GM12864 (cell line): Measurements from ENCODE around the gene PRRC2B.
"Not testable (repeated sequence)": the region's sequence is repeated elsewhere in the genome, so short reads cannot be mapped to it uniquely, and the experiment has no call there.

Source experiments
- DNase-seq: peaks from one replicate; pipeline ENCODE4 v3.0.0-alpha.2; 2011; ENCODE audit warnings: low read depth
- H3K4me3 ChIP-seq: 2 replicates; pipeline ENCODE4 v1.5.1; 2011; ENCODE audit warnings: mild to moderate bottlenecking, low read depth, low read length, control low read depth
- CTCF ChIP-seq: IDR thresholded peaks from 2 replicates; pipeline ENCODE4 v1.5.1; 2011; ENCODE audit warnings: low read depth, mild to moderate bottlenecking, moderate library complexity, low read length, control low read depth, inconsistent platforms; ENCODE audit errors: missing control alignments

The PRRC2B gene

GRCh38 chr9:131349881-131350563 lies 43.9 kb upstream of the PRRC2B start:
- DNase-seq: peak; percentile 43
- peak; percentile 92 for TF ChIP-seq CTCF
- no peak overlapping the region for H3K4me3 ChIP-seq

- not testable (repeated sequence) for DNase-seq
Observed at GRCh38 chr9:131356479-131356878, 37.4 kb upstream of the PRRC2B start.

GRCh38 chr9:131358556-131358955 lies 35.3 kb upstream of the PRRC2B start:
- DNase-seq: no peak
- TF ChIP-seq CTCF: no peak
- H3K4me3 ChIP-seq: no peak overlapping the region

More at GRCh38 chr9:131356479-131356878, 37.4 kb upstream of the PRRC2B start:
- H3K4me3 ChIP-seq: not testable (repeated sequence)

- no peak for TF ChIP-seq CTCF
- no peak for DNase-seq
- H3K4me3 ChIP-seq: no peak overlapping the region
Observed at GRCh38 chr9:131361202-131361833, 32.6 kb upstream of the PRRC2B start.

- DNase-seq: no peak
- no peak for TF ChIP-seq CTCF
- no peak overlapping the region for H3K4me3 ChIP-seq
Observed at GRCh38 chr9:131365546-131365945, 28.3 kb upstream of the PRRC2B start.

GRCh38 chr9:131366761-131367401 lies 27.0 kb upstream of the PRRC2B start:
- DNase-seq: no peak
- TF ChIP-seq CTCF: peak; percentile 29
- H3K4me3 ChIP-seq: no peak overlapping the region

GRCh38 chr9:131367450-131367849 lies 26.4 kb upstream of the PRRC2B start:
- no peak for TF ChIP-seq CTCF
- no peak overlapping the region for H3K4me3 ChIP-seq
- DNase-seq: no peak
